VCaP (cell line): ENCODE data around the gene BDKRB1.

Source experiments
- H3K27ac ChIP-seq: fragments of 450-650 bp; 2 replicates; pipeline ENCODE4 v1.5.1; 2017
- TF ChIP-seq, protein P1 (sequence below): fragments of 450-650 bp; conservative IDR thresholded peaks from 2 replicates; pipeline ENCODE4 v1.5.1; 2017; ENCODE audit warnings: mild to moderate bottlenecking, moderate library complexity

Gene BDKRB1

DNA sequence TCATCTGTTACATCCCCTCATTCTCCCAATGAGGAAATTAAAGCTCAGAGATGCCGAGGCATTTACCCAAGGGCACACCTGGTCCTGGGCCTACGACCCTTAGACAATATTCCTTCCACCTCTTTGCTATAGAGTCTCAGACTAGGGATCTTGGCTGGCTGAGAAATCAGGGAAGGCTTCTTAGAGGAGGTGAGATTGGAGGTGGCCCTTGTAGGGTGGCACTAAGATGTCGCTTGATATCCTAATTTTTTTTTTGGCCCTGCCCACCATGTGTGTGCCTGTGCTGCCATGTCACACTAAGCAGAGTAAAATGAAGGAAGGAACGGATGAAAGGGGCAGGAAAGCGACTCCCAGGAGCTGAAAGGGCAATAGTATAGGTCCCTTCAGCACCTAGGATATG lies 30.8 kb upstream of the BDKRB1 start:
- TF ChIP-seq, protein P1, sequence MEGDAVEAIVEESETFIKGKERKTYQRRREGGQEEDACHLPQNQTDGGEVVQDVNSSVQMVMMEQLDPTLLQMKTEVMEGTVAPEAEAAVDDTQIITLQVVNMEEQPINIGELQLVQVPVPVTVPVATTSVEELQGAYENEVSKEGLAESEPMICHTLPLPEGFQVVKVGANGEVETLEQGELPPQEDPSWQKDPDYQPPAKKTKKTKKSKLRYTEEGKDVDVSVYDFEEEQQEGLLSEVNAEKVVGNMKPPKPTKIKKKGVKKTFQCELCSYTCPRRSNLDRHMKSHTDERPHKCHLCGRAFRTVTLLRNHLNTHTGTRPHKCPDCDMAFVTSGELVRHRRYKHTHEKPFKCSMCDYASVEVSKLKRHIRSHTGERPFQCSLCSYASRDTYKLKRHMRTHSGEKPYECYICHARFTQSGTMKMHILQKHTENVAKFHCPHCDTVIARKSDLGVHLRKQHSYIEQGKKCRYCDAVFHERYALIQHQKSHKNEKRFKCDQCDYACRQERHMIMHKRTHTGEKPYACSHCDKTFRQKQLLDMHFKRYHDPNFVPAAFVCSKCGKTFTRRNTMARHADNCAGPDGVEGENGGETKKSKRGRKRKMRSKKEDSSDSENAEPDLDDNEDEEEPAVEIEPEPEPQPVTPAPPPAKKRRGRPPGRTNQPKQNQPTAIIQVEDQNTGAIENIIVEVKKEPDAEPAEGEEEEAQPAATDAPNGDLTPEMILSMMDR: no peak
- H3K27ac ChIP-seq: no peak overlapping the region

DNA sequence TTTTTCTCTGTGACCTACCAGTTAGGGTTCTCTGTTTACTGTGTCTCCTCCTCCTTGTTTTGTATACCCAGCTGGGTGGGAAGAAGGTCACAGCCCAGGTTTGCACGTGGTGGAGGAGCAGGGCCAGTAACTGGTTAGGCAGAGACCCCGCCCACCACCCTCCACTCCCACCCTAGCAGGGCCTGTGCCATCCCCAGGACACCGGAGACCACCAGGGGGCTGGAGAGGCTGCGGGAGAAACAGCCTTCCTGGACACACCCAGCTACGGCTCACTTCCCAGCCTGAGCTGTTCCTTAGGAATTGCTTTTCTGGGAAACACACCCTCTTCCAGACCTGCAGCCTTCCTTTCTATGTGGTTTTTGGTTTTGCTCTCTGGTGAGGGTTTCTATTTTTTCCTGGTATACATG lies 30.3 kb upstream of the BDKRB1 start:
- H3K27ac ChIP-seq: no peak overlapping the region
- TF ChIP-seq, protein P1: no peak

DNA sequence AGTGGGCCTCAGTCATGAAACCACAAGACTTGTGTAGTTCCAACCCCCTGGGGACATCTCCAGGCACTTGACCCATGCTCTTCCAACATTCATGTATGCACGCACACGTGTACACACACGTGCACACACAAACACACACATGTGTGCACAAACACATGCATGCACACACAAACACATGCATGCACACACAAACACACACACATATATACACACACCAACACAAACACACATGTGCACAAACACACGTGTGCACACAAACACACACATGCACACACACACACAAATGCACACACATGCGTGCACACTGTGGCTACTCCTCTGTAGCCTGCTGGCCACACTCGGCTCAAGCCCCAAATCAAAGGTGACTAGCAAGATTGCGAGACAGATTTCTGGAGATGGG lies 28.6 kb upstream of the BDKRB1 start:
- H3K27ac ChIP-seq: no peak overlapping the region
- TF ChIP-seq, protein P1: no peak

DNA sequence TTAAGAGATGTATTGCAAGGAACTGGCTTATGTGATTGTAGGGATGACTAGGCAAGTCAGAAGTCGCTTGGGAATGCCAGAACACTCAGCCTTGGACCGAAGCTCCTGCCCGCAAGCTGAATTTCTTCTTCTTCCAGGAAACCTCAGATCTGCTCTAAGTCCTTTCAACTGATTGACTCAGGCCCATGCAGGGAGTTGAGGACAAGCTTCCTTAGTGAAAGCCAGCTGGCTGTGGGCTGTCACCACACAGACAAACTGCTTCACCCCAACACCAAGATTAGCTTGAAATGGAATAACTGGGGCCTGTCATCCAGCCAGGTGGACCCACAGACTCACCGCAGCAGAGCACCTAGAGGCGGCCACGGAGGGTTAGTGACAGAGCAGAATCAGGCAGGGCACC lies 26.7 kb upstream of the BDKRB1 start:
- TF ChIP-seq, protein P1: no peak
- no peak overlapping the region for H3K27ac ChIP-seq

DNA sequence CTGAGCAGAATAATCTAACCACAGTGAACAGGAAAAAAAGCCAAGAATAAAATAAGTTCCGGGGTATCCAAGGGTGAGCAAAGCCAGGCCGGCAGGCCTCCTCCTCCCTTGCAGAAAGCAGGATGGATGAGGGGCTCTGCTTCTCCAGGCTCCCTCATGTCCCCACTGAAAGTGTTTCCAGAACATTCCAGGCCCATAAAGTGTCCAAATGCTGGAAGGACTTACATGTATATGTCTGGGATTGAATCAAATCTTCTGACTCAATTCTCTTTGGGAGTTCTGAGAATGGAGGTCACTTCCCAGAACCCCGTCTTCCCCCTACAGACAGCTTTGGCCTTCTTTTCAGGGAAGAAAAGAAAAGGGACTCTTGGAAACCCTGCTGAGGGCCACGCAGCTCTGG lies 25.0 kb upstream of the BDKRB1 start:
- TF ChIP-seq, protein P1: no peak
- H3K27ac ChIP-seq: no peak overlapping the region

DNA sequence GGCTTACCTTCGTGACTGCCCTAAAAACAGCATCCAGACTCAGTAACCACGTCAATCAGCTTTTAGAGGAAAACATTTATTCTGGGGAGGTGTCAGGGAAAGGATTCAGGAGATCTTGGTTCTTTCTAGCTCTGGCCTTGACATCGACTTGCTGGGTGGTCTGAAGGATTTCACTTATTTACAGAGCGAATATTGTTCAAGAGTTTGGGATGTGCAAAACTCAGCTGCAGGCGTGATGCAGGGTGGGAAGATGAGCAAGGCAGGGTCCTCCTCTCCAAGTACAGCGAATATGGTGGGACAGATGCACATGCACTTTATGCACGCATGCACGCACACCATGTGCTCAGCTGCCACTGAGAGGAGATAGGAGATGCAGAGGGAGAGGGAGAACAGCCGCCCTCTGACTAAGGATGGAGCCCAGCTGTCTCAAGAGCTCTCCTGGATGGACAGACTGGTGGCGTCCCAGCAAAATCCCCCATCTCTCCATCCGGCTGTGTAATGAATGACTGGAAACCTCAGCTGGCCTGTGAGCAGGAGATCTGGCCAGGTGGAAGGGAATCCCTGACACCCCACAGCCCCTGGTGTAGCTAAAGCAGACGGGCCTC lies 24.4 kb upstream of the BDKRB1 start:
- H3K27ac ChIP-seq: no peak overlapping the region
- TF ChIP-seq, protein P1: no peak

DNA sequence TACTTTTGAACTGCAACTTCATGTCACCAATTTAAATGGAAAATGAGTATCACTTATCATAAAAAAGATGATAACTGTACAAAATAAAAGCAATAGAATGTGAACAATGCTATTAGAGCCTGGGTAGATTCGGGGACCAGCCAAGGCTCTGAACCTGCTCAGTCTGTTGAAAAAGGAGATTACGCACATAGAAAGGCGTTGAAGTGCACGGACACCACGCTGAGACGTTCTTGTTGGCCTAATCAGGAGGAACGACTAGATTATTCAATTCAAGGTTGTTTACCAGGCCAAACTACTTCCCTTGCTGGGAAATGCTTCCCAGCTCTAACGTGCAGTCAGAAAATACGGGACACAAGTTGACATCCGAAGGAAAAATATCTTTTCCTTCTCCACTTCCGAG lies 23.5 kb upstream of the BDKRB1 start:
- H3K27ac ChIP-seq: no peak overlapping the region
- TF ChIP-seq, protein P1: no peak
